Ishikawa (cell line): ENCODE measurements around the gene NHS.

Source experiments
- CEBPB ChIP-seq: IDR thresholded peaks from 2 replicates; pipeline ENCODE4 v1.6.1; 2012
- CREB1 ChIP-seq: IDR thresholded peaks from 2 replicates; pipeline ENCODE4 v1.6.1; 2012; ENCODE audit warnings: low read depth
- EP300 ChIP-seq: IDR thresholded peaks from 2 replicates; pipeline ENCODE4 v1.6.1; 2012; ENCODE audit warnings: borderline replicate concordance
- FOXM1 ChIP-seq: IDR thresholded peaks from 2 replicates; pipeline ENCODE4 v1.6.1; 2012; ENCODE audit warnings: low read depth, borderline replicate concordance
- MAX ChIP-seq: IDR thresholded peaks from 2 replicates; pipeline ENCODE4 v1.6.1; 2012
- NFIC ChIP-seq: IDR thresholded peaks from 2 replicates; pipeline ENCODE4 v1.6.1; 2012
- RAD21 ChIP-seq: IDR thresholded peaks from 2 replicates; pipeline ENCODE4 v1.6.1; 2012; ENCODE audit warnings: low read depth
- REST ChIP-seq: IDR thresholded peaks from 2 replicates; pipeline ENCODE4 v1.6.1; 2012; ENCODE audit warnings: low read depth, mild to moderate bottlenecking
- TAF1 ChIP-seq: IDR thresholded peaks from 2 replicates; pipeline ENCODE4 v1.6.1; 2012; ENCODE audit warnings: low read depth, mild to moderate bottlenecking
- TCF12 ChIP-seq: IDR thresholded peaks from 2 replicates; pipeline ENCODE4 v1.6.1; 2012; ENCODE audit warnings: low read depth
- TEAD4 ChIP-seq: IDR thresholded peaks from 2 replicates; pipeline ENCODE4 v1.6.1; 2012
- YY1 ChIP-seq: IDR thresholded peaks from 2 replicates; pipeline ENCODE4 v1.6.1; 2012; ENCODE audit warnings: low read depth
- ZBTB7A ChIP-seq: IDR thresholded peaks from 2 replicates; pipeline ENCODE4 v1.6.1; 2012; ENCODE audit warnings: low read depth

DNA sequence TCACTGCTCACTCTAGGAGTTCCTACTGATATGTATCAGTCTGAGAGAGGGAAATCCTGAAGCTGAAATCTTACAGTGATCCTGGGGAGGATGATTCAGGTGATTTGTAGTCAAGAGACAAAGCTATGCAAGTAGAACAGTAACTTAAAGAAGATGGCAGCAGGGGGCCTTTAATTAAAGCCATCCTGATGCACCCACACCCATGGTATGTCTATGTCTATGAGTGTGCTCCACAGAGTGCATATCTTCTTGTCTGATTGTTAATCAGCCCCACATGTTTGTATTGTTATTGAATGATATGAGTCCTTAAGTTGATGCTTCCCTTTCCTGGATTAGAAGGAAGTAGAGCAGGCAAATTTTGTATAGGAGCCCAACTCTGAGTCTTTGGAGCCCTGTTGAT, 78.8 kb downstream of the NHS start:
- TF ChIP-seq NFIC (no peak), CREB1 (no peak), TCF12 (no peak), REST (no peak), CEBPB (no peak), ZBTB7A (no peak), RAD21 (no peak), TEAD4 (no peak), YY1 (no peak), FOXM1 (no peak), TAF1 (no peak), MAX (no peak), EP300 (no peak)
